Left lobe of liver (tissue), 2 donors: ENCODE measurements around the gene MSRB1. TPM values are rescaled to one million over a fixed set of nuclear protein-coding genes. Genes with fewer than 3 reads are reported as not detected.

Source experiments
- ATAC-seq: fragments of 200-7000 bp; cut with Tn5 transposase; one replicate; pipeline ENCODE4 v1.9.1; 2020; ENCODE audit warnings: mild to moderate bottlenecking, moderate library complexity
- DNase-seq: peaks from one replicate; pipeline ENCODE4 v3.0.0-alpha.2; 2020; ENCODE audit warnings: low spot score
- total RNA-seq: library from RNA; stranded (reverse); gene quantifications from one replicate; pipeline ENCODE4 v1.2.1, GENCODE V29; 2021
- donor health status: DM: no; HTN: no; CAD: no; lungs with moderate emphysema.
- donor health status: DM: no; HTN: yes; CAD: no.

The MSRB1 gene
- total RNA-seq, 1 donor from 2014 or later = 124 TPM

DNA sequence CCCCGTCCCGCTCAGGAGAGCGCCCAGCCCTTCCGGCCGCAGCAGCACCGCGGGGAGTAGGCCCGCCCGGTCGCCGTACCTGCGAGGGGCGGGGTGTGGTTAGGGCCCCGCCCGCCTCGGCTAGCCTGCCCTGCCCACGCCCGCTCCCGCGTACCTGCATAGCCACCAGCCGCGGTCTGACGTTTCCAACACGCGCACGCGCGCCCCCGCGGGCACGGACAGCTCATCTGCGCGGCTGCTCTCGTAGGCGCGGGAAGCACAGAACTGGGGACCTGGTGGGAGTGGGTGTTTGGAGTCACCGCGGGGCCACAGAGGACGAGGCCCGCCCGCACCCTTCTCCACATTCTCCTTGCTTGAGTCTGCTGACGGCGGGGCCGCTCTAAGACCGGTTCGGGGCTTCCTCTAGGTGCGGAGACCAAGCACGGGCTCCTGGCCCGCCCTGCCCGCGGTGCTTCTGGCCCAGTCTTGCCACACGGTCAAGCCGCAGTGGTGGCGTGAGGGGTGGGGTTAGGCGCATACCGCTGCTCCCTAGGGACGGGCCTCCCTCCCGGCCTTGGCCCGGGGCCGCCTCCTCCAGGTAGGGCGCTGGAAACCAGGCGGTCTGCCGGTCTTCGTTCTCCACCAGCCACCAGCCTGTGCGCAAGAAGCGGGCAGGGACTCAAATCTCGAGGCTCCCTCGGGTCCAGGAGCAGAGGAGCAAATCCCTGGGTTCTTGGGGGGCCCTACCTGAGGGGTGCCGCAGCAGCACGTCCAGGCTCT lies 36.5 kb upstream of the MSRB1 start:
- DNase-seq (no peak), ATAC-seq (no peak)

DNA sequence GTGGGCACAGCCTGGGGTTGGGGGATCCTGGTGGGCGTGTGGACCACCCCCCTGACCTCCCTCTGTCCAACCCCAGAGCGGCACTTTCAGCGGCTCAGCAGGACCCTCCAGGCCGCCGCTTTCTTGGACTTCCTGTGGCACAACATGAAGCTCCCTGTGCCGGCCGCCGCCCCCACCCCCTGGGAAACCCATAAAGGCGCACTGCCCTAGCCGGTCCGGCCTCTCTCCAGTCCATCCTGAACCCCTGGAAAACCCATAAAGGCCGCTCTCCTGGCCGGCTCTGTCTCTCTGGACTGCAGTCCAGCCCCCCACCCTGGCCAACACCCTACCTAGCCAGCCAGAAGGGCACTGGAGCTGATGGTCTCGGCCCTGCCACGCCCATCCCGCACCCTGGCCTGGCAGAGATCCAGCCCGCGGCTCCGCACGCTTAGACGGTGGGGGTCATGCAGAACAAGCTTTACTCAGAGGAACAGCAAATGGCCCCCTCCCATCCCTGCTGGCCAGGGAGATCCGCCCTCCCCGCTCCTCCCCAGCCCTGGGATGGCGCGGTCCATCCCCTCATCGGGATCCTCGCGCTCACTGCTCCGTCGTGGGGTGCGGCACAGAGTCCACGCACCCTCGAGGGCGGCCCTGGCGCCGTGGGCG lies 35.6 kb upstream of the MSRB1 start:
- no peak for DNase-seq
- ATAC-seq = no peak

DNA sequence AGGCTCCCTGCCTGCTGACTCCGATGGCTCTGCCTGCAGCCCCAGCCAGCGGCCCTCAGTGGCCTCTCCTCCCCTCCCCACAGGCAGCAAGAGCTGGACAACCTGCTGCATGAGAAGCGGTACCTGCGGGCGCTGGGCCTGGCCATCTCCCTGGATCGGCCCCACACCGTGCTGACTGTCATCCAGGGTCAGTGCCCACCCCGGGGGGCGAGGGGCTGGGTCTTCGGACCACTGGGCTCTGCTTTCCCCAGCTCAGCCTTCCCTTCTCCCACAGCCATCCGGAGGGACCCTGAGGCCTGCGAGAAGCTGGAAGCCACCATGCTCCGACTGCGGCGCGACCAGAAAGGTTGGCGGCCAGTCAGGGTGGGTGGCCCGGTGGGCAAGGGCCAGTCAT lies 34.9 kb upstream of the MSRB1 start:
- ATAC-seq (no peak), DNase-seq (no peak)

DNA sequence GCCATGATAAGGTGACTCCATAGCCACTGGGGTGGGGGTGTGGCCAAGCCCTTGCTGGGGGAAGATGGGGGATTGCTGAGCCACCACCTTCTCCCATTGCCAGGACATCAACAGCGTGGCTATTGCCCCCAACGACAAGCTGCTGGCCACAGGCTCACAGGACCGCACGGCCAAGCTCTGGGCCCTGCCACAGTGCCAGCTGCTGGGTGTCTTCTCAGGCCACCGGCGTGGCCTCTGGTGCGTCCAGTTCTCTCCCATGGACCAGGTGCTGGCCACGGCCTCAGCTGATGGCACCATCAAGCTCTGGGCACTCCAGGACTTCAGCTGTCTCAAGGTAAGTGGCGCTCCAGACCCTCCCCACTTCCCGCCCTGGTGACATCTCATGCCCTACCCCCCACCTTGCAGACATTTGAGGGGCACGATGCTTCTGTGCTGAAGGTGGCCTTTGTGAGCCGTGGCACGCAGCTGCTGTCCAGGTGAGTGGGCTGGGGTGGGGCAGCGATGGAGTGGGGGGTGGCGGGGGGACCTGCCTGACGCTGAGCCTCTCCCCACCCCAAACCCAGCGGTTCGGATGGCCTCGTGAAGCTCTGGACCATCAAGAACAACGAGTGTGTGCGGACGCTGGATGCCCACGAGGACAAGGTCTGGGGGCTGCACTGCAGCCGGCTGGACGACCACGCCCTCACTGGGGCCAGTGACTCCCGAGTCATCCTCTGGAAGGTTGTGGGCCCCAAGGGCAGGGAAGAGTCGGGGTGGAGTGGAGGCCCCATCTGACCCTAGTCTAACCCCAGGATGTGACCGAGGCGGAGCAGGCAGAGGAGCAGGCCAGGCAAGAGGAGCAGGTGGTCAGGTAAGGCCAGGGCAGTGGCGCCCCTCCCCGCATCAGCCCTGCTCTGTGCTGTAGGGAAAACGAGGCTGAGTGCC lies 34.2 kb upstream of the MSRB1 start:
- ATAC-seq (no peak), DNase-seq (no peak)

DNA sequence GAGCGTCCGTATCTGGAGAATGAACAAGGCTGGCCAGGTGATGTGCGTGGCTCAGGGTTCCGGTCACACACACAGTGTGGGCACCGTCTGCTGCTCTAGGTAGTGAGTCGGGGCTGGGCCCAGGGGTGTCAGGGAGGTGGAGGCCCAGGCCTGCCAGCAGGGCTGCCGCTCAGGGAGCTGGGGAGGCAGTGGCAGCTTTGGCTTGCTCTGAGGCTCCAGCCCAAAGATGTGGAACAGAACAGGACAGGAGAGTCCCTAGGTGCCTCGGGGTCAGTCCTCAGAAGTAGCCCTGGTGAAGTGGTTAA lies 33.2 kb upstream of the MSRB1 start:
- ATAC-seq (no peak), DNase-seq (no peak)

DNA sequence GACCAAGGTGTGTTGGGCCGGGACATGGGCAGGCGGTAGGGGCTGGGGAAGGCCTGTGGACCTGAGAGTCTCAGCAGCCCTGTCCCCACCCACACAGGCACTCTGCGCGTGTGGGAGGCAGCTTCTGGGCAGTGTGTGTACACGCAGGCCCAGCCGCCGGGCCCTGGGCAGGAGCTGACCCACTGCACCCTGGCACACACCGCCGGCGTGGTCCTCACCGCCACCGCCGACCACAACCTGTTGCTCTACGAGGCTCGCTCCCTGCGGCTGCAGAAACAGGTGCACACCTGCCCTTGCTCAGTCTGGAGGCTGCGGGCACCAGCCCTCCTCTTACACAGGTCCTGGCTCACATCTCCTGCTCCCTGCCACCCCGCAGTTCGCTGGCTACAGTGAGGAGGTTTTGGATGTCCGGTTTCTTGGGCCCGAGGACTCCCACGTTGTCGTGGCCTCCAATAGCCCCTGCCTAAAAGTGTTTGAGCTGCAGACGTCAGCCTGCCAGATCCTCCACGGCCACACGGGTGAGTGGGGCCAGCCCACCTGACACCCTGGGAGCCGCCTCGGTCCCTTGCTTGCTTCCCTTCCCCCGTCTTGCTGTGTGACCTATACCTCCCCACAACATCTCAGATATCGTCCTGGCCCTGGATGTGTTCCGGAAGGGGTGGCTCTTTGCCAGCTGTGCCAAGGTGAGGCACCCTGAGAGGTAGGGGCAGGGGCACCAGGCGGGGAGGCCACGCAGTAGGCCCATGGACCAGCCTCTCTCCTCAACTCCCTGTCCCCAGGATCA lies 32.6 kb upstream of the MSRB1 start:
- DNase-seq (no peak), ATAC-seq (no peak)

DNA sequence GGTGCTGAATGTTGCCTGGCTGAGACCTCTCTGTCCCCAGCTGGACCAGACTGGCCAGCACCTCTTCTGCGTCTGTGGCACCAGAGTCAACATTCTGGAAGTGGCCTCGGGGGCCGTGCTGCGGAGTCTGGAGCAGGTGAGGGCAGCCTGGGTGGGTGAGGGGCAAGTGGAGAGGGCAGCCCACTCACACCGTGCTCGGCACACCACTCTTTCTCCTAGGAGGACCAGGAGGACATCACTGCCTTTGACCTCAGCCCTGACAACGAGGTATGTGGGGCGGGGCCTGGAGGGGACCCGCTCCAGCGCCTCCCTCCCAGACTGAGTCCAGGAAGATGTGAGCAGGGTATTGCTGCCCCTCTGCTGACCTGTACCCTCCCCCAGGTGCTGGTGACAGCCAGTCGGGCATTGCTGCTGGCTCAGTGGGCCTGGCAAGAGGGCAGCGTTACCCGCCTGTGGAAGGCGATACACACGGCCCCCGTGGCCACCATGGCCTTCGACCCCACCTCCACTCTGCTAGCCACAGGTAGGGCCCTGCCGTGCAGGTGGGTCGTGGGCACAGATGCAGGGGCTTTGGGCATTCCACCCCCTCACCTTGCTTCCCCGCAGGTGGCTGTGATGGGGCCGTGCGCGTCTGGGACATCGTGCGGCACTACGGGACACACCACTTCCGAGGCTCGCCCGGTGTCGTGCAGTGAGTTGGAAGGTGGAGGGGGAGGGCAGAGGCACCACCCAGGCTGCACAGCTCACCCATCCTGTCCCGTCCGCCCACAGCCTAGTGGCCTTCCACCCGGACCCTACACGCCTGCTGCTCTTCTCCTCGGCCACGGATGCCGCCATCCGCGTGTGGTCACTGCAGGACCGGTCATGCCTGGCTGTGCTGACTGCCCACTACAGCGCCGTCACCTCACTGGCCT lies 31.4 kb upstream of the MSRB1 start:
- DNase-seq (no peak), ATAC-seq (no peak)

DNA sequence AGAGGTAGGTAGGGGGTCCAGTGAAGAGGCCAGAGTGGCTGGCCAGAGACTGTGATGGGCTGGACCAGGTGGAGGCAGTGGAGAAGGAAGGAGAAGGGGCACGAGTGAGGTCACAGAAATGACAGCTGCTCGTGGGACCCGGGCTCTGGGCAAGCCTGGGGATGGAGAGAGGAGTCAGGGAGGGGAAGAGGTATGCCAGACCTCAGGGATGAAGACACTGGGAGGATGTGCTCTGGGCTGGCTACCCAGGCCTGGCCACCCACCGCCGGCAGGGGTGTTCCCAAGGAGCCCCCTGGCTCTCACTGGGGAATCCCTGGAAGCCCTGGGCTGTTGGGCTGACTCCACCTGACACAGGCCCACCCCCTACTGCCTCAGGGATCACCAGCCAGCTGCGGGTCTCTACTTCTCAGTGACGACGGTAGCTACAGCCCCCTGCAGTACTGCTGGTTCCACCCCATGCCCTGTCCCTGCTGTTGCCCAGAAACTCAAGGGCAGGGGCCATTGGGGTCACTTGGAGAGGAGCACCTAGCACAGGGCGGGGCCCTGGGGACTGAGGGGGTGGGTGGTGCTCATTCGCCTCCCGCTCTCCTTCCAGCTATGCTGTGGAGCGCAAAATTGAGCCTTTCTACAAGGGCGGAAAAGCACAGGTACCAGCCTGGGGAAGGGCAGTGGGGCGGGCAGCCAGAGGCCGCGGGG lies 30.6 kb upstream of the MSRB1 start:
- DNase-seq (no peak), ATAC-seq (no peak)

DNA sequence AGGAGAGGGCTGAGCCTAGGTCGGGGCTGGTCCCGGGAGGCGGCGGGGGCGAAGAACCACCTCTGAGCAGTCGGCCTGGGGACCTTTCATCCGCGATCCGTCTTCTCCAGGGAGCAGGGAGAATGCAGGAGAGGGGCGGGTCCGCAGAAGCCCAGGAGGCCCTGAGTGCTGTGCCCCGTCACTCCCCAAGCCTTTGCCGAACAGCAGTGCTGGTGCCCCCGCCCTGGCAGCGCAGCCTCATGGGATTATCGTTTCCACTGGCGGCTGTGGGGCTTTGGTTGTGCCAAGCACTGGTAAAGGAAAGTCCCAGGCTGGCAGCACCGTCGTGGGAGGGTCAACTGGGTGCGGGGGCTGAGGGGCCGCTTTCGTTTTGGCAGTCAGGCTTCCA lies 29.5 kb upstream of the MSRB1 start:
- ATAC-seq (peak; percentile 3), DNase-seq (no peak)

DNA sequence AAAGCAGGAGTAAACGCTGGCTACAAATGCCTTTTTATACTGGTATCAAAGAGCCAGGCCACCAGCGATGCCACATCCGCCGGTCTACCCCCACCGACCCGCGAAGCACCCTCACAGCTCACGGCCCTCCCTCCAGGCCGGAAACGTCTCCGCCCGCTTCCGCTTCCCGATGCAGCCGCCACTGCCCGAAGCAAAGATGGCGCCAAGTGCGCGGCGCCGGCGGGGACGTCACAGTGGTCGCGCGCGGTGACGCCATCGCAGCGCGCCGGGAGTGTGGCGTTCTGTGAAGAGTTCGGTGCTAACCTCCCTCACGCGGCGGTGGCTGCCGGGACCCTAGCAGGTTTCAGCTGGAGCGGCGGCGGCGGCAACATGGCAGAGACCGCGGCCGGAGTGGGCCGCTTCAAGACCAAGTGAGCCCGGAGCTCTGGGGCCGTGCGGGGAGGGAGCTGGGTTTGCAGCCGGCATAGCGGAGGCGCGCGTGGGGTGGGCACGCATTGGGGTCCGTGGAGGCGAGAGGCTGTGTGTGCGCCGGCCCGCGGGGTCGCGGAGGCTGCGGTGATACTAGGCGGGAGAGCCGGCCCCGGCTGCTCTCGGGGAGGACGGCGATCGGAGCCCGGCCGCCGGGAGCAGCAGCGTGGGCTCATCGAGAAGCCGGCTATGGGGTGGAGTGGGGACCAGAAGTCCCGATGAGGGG lies 28.9 kb upstream of the MSRB1 start, which contains the start of gene TBL3:
Gene TBL3, plus strand, starts transcription at position 258 of the 694 bp plus-strand sequence. Its CDS starts 112 bp downstream, at position 370.
- DNase-seq (peak; percentile 95), ATAC-seq (peak; percentile 92)

DNA sequence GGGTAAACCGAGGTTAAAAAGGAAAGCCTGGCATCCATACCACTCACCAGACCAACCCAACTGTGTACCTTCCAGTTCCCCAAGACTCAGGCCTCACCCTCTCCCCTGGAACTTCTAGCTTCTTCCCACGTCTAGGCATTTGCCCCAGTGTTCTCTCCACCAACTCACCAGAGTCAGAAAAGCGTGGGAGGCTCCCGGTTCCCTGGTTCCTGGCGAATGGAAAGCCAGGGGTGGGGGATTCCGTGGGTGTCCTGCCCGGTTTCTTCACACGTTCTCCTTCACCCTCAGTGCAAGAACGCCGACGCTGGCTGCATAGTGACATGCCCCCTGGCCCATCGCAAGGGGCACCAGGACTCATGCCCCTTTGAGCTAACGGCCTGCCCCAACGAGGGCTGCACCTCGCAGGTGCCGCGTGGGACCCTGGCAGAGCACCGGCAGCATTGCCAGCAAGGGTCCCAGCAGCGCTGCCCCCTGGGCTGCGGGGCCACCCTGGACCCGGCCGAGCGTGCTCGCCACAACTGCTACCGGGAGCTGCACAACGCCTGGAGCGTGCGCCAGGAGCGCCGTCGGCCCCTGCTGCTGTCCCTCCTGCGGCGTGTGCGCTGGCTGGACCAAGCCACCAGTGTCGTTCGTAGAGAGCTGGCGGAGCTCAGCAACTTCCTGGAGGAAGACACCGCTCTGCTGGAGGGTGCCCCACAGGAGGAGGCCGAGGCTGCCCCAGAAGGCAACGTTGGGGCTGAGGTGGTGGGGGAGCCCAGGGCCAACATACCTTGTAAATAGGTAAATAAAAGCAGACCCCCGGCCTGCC lies 25.4 kb upstream of the MSRB1 start:
- no peak for DNase-seq

DNA sequence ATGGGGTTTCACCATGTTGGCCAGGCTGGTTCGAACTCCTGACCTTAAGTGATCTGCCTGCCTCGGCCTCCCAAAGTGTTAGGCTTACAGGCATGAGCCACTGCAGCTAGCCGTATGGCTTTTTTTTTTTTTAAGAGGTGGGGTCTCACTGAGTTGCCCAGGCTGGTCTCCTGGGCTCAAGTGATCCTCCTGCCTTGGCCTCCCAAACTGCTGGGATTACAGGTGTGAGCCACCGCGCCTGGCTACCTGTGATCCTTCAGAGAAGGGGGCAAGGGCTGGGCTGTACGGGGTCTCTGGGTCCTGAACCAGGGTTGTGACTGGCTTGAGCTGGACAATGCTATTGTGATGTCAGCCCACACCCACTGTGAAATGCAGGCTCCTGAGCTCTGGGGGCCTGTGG lies 23.5 kb upstream of the MSRB1 start, which contains the start of gene RNF151:
Gene RNF151, plus strand, starts transcription at position 397 of the 400 bp plus-strand sequence. CDS start 26 bp downstream, outside the sequence.
- ATAC-seq (no peak), DNase-seq (no peak)

More for the DNA sequence above, 25.4 kb upstream of the MSRB1 start:
- no peak for ATAC-seq

DNA sequence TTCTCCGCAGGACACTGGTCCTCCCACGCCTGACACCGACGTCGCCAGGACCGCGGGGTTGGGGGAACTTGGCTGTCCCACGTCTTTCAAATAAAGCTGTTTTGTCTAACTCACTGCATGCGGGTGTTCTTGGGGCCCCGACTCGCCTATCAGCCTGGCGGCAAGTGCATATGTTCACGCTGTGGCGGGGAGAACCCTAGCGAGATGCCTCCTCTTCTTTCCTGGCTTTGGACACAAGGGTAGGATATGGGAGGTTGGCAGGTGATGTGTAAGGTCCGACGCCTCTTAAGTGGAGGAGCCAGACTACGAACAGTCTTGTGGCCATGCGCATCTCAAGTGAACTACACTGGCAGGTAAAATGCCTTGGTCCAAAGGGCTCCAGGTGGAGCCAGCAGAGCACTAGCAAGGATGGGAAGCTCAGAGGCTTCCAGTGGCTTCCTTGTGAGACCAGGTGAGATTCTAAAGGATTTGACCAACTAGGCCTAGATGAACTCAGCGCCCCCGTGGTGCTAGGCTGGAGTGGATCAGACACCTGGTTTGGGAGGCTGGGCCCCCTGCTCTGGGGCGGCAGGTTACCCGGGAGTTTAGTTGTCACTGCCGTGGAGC lies 22.5 kb upstream of the MSRB1 start:
- DNase-seq = no peak
- ATAC-seq = peak; percentile 4

DNA sequence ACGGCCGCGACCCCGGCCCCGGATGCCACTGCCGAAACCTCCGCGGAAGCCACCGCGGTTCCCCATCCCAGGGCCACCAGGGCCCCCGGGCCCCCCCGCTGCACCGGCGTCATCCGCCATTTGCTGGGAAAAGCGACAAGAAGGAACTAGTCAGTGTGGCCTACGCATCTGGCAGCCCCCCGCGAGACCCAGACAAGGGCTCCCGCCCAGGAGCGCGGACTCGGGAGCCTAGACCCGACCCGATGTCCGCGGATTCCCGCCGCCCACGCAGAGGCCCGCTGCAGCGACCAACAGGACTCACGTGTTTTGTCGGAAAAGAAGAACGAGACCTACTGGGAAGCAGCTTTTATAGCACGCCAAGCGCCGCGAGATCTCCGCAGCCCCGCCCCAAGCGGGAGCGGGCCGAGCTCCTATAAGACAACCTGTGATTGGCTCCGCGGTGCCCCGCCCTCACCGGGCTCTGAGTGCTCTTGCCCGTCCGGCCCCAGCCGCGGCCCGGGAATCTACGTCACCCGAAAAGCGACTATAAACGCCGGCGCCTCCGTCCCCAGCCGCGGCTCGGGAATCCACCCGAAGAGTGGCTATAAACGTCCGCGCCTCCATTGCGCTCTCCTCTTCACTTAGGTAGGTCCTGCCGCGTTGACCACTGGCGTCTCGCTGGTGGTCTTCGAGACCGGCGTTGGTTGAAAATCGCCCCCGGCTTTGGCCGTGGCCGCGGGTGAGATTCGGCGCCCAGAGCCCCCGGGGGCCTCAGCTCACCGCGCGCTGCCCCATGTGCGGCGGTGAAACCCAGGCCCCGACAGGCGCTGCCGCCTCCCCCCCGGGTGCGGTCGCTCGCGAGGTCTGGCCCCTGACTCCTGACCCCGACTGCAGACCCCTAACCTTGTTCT lies 21.8 kb upstream of the MSRB1 start, which contains the start of gene RPS2:
Gene RPS2, minus strand, starts transcription at position 321 of the 890 bp plus-strand sequence. Its CDS starts 201 bp downstream, at position 120.
- DNase-seq (peak; percentile 99), ATAC-seq (peak; percentile 94)

DNA sequence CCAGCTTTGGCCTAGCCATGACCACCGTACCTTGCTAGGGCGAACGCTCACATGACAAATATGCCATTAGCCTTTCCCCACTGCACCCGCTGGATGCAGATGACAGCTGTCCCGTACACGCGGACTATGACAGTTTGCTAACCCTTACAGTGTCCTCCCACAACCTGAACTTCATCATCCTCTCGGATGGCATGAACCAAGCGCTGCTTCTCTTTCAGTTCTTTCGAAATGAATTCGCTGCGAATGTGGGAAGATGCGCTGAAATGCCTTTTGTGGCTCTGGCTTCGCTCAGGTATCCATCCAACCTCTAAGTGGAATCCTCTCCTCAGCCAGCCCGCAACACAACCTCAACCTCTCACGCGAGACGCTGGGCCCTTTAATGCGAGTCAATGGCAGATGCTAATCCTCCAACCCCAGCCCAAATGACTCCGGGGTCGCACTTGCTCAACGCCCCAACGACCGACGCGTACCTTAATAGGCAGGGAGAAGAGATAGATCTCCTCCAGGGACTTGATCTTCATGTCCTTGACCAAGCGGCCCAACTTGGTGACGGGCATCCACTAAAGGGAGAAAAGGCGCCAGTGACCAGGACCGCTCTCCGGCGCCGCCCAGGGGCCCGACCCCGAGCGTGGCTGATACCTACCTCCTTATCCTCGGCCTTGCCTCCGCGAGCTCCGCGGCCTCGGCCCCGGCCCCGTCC lies 21.0 kb upstream of the MSRB1 start:
- no peak for DNase-seq
- ATAC-seq = peak; percentile 6
